WTC11 (cell line): ENCODE data around the gene HLA-G. TPM values are rescaled to one million over a fixed set of nuclear protein-coding genes. Genes with fewer than 3 reads are reported as not detected.
A peak's percentile ranks its signal among the peaks of the same experiment; 100 is the strongest.

Experiments used
- ATAC-seq: fragments of 200-7000 bp; cut with Tn5 transposase; 2 replicates; pipeline ENCODE4 v1.10.0; 2021; ENCODE audit warnings: mild to moderate bottlenecking, moderate library complexity
- CTCF ChIA-PET: fragments of 300-600 bp; sonication (Branson Sonifier 250); formaldehyde crosslinking; loops from one replicate; lab custom pipeline; 2021; ENCODE audit warnings: antibody characterized with exemption; lab: Charles Lee
- POLR2A ChIA-PET: fragments of 350-600 bp; sonication (Branson Sonifier 250); formaldehyde crosslinking; loops from one replicate; lab custom pipeline; 2021; ENCODE audit warnings: antibody characterized with exemption; lab: Charles Lee
- DNase-seq: peaks from one replicate; pipeline ENCODE4 v3.0.0; 2021; ENCODE audit warnings: low spot score
- H3K27ac Mint-ChIP-seq: 2 replicates; pipeline ENCODE4 v1.8.0; 2021; ENCODE audit warnings: mixed read lengths
- H3K27me3 Mint-ChIP-seq: 2 replicates; pipeline ENCODE4 v1.8.0; 2021; ENCODE audit warnings: low read depth, mild to moderate bottlenecking, moderate library complexity, mixed read lengths
- H3K36me3 Mint-ChIP-seq: 2 replicates; pipeline ENCODE4 v1.8.0; 2021; ENCODE audit warnings: mixed read lengths
- H3K4me1 Mint-ChIP-seq: 2 replicates; pipeline ENCODE4 v1.8.0; 2022; ENCODE audit warnings: mixed read lengths
- H3K4me3 Mint-ChIP-seq: 2 replicates; pipeline ENCODE4 v1.8.0; 2021; ENCODE audit warnings: mild to moderate bottlenecking, moderate library complexity, mixed read lengths
- H3K9me3 Mint-ChIP-seq: 2 replicates; pipeline ENCODE4 v1.8.0; 2021; ENCODE audit warnings: mixed read lengths
- CTCF ChIP-seq: fragments of 200-600 bp; IDR thresholded peaks from 2 replicates; pipeline ENCODE4 v1.8.0; 2022; ENCODE audit warnings: antibody characterized with exemption
- E2F5 ChIP-seq: sonication (generic); formaldehyde crosslinking; IDR thresholded peaks from 2 replicates; pipeline ENCODE4 v1.8.1; 2022; ENCODE audit warnings: mild to moderate bottlenecking, moderate library complexity, missing genetic modification reagents
- EMX1 ChIP-seq: fragments of 250-450 bp; sonication (Bioruptor Pico); IDR thresholded peaks from 2 replicates; pipeline ENCODE4 v1.8.0; 2021; ENCODE audit warnings: mild to moderate bottlenecking
- GABPB1 ChIP-seq: sonication (generic); formaldehyde crosslinking; IDR thresholded peaks from 2 replicates; pipeline ENCODE4 v1.8.1; 2023; ENCODE audit warnings: mild to moderate bottlenecking, missing genetic modification reagents
- IRF1 ChIP-seq: sonication (generic); formaldehyde crosslinking; IDR thresholded peaks from 2 replicates; pipeline ENCODE4 v1.8.0; 2023; ENCODE audit warnings: missing genetic modification reagents
- NR3C1 ChIP-seq: sonication (generic); formaldehyde crosslinking; conservative IDR thresholded peaks from 2 replicates; pipeline ENCODE4 v1.8.1; 2023; ENCODE audit warnings: low read depth, mild to moderate bottlenecking, missing genetic modification reagents
- SMAD3 ChIP-seq: sonication (generic); formaldehyde crosslinking; IDR thresholded peaks from 2 replicates; pipeline ENCODE4 v1.8.0; 2022; ENCODE audit warnings: missing genetic modification reagents, mild to moderate bottlenecking, borderline replicate concordance
- STAT6 ChIP-seq: sonication (generic); formaldehyde crosslinking; conservative IDR thresholded peaks from 2 replicates; pipeline ENCODE4 v1.8.1; 2023; ENCODE audit warnings: mild to moderate bottlenecking, low read depth, missing genetic modification reagents, moderate library complexity
- ZBTB21 ChIP-seq: sonication (generic); formaldehyde crosslinking; IDR thresholded peaks from 2 replicates; pipeline ENCODE4 v1.8.1; 2023; ENCODE audit warnings: mild to moderate bottlenecking, missing genetic modification reagents, borderline replicate concordance
- ZBTB43 ChIP-seq: sonication (generic); formaldehyde crosslinking; IDR thresholded peaks from 2 replicates; pipeline ENCODE4 v1.8.1; 2023; ENCODE audit warnings: mild to moderate bottlenecking, missing genetic modification reagents
- ZNF512 ChIP-seq: sonication (generic); formaldehyde crosslinking; IDR thresholded peaks from 2 replicates; pipeline ENCODE4 v1.8.1; 2022; ENCODE audit warnings: missing genetic modification reagents, borderline replicate concordance
- ZSCAN18 ChIP-seq: fragments of 250-450 bp; sonication (Bioruptor Pico); IDR thresholded peaks from 2 replicates; pipeline ENCODE4 v2.1.2; 2022; ENCODE audit warnings: mild to moderate bottlenecking, moderate library complexity
- total RNA-seq: library from RNA; stranded (reverse); gene quantifications from 3 replicates; pipeline ENCODE4 v1.2.3, GENCODE V29; 2021

HLA-G gene
- total RNA-seq, 1 experiment from 2014 or later: 1.7 TPM

GRCh38 chr6:29834564-29835436 lies 7.2 kb downstream of the HLA-G start:
- H3K36me3 Mint-ChIP-seq: no peaks in the 10 kb centered on the region
- no peak overlapping the region for H3K4me3 Mint-ChIP-seq
- H3K9me3 Mint-ChIP-seq: no peaks in the 10 kb centered on the region
- ATAC-seq: peak; percentile 90
- H3K27ac Mint-ChIP-seq: no peak overlapping the region
- TF ChIP-seq CTCF (peak; percentile 98), SMAD3 (CRISPR knock-in tag) (no peak), E2F5 (no peak)
- TF ChIP-seq, all 79 proteins: peak for 1
- ChIA-PET CTCF (interaction anchor here (0.6 to 3.7 kb wide), 24 partner anchors 10 to 258 kb away, joined by 3 to 69 read pairs (median 4); no protein-coding TSS in a partner anchor), POLR2A (no interaction called here)
- Mint-ChIP-seq H3K27me3 (peaks cover 57% of the 10 kb centered on the region), H3K4me1 (no peaks in the 10 kb centered on the region; the same call in 1 of the 2 replicates)
- peak; percentile 82 for DNase-seq

- Mint-ChIP-seq H3K36me3 (peaks cover 3% of the 10 kb centered on the region; the same call in 1 of the 2 replicates), H3K4me1 (peaks cover 12% of the 10 kb centered on the region), H3K27me3 (peaks cover 22% of the 10 kb centered on the region), H3K9me3 (peaks cover 11% of the 10 kb centered on the region), H3K4me3 (no peak overlapping the region), H3K27ac (no peak overlapping the region)
- DNase-seq: no peak
- ATAC-seq: no peak
- POLR2A ChIA-PET: interaction anchor here (0.5 kb wide), 1 partner anchor 188 kb away, joined by 4 read pairs; no protein-coding TSS in a partner anchor
- CTCF ChIA-PET: interaction anchor here (2.9 kb wide), 1 partner anchor 102 kb away, joined by 9 read pairs; no protein-coding TSS in a partner anchor
- TF ChIP-seq IRF1 (CRISPR knock-in tag) (no peak), ZBTB21 (CRISPR knock-in tag) (no peak), ZSCAN18 (CRISPR knock-in tag) (no peak), ZNF512 (CRISPR knock-in tag) (no peak), GABPB1 (no peak), NR3C1 (CRISPR knock-in tag) (no peak), EMX1 (CRISPR knock-in tag) (no peak), STAT6 (CRISPR knock-in tag) (no peak), ZBTB43 (CRISPR knock-in tag) (no peak)
- TF ChIP-seq, all 79 proteins: peak for 0
Observed at GRCh38 chr6:29839917-29840316, 12.3 kb downstream of the HLA-G start.
